Prostate gland (tissue), 2 donors: ENCODE results near the gene MAT2B. TPM values are rescaled to one million over a fixed set of nuclear protein-coding genes. Genes with fewer than 3 reads are reported as not detected.

Experiments
- DNase-seq: peaks from one replicate; pipeline ENCODE4 v3.0.0-alpha.2; 2019; ENCODE audit warnings: low spot score
- H3K27ac ChIP-seq, 2 donors: fragments of 200-600 bp; sonication (generic); 2 replicates each; pipeline ENCODE4 v1.5.1; 2017 to 2019
- H3K27me3 ChIP-seq: fragments of 200-600 bp; sonication (generic); replicated peaks from 2 replicates; pipeline ENCODE4 v1.5.1; 2019; ENCODE audit not compliant: insufficient read depth
- H3K36me3 ChIP-seq, 2 donors: fragments of 200-600 bp; sonication (generic); 1 replicate in 1 of 2; 2 replicates in 1 of 2; pipeline versions ENCODE4 v1.5.1 to v1.8.1; 2017 to 2019
- H3K4me1 ChIP-seq: fragments of 200-600 bp; sonication (generic); replicated peaks from 2 replicates; pipeline ENCODE4 v1.5.1; 2019
- H3K4me3 ChIP-seq, 2 donors: fragments of 200-600 bp; sonication (generic); 2 replicates each; pipeline ENCODE4 v1.5.1; 2017 to 2019
- H3K9me3 ChIP-seq: fragments of 200-600 bp; sonication (generic); 2 replicates; pipeline ENCODE4 v1.5.1; 2017
- CTCF ChIP-seq, 4 experiments: fragments of 200-600 bp in 2 of 4; fragments of 450-650 bp in 2 of 4; sonication (generic) in 2 of 4; IDR thresholded peaks; 1 replicate in 3 of 4; 2 replicates in 1 of 4; pipeline ENCODE4 v1.5.1; 2016 to 2019; ENCODE audit warnings: antibody characterized with exemption in 4 of 4, mild to moderate bottlenecking in 2 of 4, moderate library complexity in 2 of 4
- POLR2A ChIP-seq: fragments of 450-650 bp; IDR thresholded peaks from one replicate; pipeline ENCODE4 v1.6.1; 2016; ENCODE audit warnings: antibody characterized with exemption, mild to moderate bottlenecking
- POLR2AphosphoS5 ChIP-seq: sonication (generic); formaldehyde crosslinking; IDR thresholded peaks from one replicate; pipeline ENCODE4 v1.6.1; 2017; ENCODE audit warnings: antibody characterized with exemption
- WGBS: methylation state at CpG from one replicate; pipeline ENCODE4 v1.1.5; 2018; 5-methylcytosine and 5-hydroxymethylcytosine counted together
- intact Hi-C: fragments of 100-400 bp; cut with DNase I; formaldehyde crosslinking; loops from one replicate; pipeline ENCODE4 v1.14.2; 2022
- total RNA-seq, 2 donors: library from RNA; depleted of rRNA; stranded (reverse); fragments of >200 nt; gene quantifications; one replicate each; pipeline ENCODE4 v1.1.0, GENCODE V29; 2016

The MAT2B gene
- total RNA-seq, 2 donors from 2014 or later = 53.9 to 68.5 TPM

GRCh38 chr5:163525096-163525495 is 19.7 kb downstream of the MAT2B start:
- Histone ChIP-seq H3K27me3 (no peaks in the 10 kb centered on the region), H3K27ac (no peak overlapping the region), H3K4me3 (no peak overlapping the region), H3K9me3 (no peaks in the 10 kb centered on the region), H3K36me3 (no peaks in the 10 kb centered on the region), H3K4me1 (no peaks in the 10 kb centered on the region)
- intact Hi-C loops = no loop called here
- TF ChIP-seq POLR2AphosphoS5 = no peak
- TF ChIP-seq POLR2A = no peak
- TF ChIP-seq CTCF (IDR thresholded peaks at IDR 0.05) = no peak
- 81% methylated on average over 1 of the region's 1 CpG for WGBS
- no peak for DNase-seq

GRCh38 chr5:163529698-163530097 is 24.3 kb downstream of the MAT2B start:
- Histone ChIP-seq H3K4me3 (no peak overlapping the region), H3K36me3 (no peaks in the 10 kb centered on the region), H3K4me1 (no peaks in the 10 kb centered on the region), H3K27ac (no peak overlapping the region), H3K9me3 (no peaks in the 10 kb centered on the region), H3K27me3 (no peaks in the 10 kb centered on the region)
- 82% methylated on average over 5 of the region's 5 CpGs for WGBS
- intact Hi-C loops = no loop called here
- no peak for TF ChIP-seq POLR2A
- TF ChIP-seq POLR2AphosphoS5 = no peak
- TF ChIP-seq CTCF (IDR thresholded peaks at IDR 0.05) = no peak
- no peak for DNase-seq

- H3K4me1 ChIP-seq = no peaks in the 10 kb centered on the region
- DNase-seq = no peak
- H3K27ac ChIP-seq = no peak overlapping the region
- intact Hi-C loops = no loop called here
- H3K4me3 ChIP-seq = no peak overlapping the region
- no peaks in the 10 kb centered on the region for H3K27me3 ChIP-seq
- WGBS = 88% methylated on average over 3 of the region's 3 CpGs
- H3K36me3 ChIP-seq = no peaks in the 10 kb centered on the region
- no peak for TF ChIP-seq POLR2A
- no peak for TF ChIP-seq CTCF (IDR thresholded peaks at IDR 0.05)
- TF ChIP-seq POLR2AphosphoS5 = no peak
- H3K9me3 ChIP-seq = no peaks in the 10 kb centered on the region
Measured at GRCh38 chr5:163531272-163531671, 25.9 kb downstream of the MAT2B start.

- Histone ChIP-seq H3K27me3 (no peaks in the 10 kb centered on the region), H3K36me3 (no peaks in the 10 kb centered on the region), H3K27ac (no peak overlapping the region), H3K9me3 (no peaks in the 10 kb centered on the region), H3K4me3 (no peak overlapping the region), H3K4me1 (no peaks in the 10 kb centered on the region)
- intact Hi-C loops = no loop called here
- no peak for DNase-seq
- TF ChIP-seq POLR2AphosphoS5 (no peak), POLR2A (no peak), CTCF (IDR thresholded peaks at IDR 0.05) (no peak)
- WGBS = 25% methylated on average over 5 of the region's 5 CpGs
Measured at GRCh38 chr5:163532171-163533084, 27.0 kb downstream of the MAT2B start.

GRCh38 chr5:163533223-163533622 is 27.8 kb downstream of the MAT2B start:
- Histone ChIP-seq H3K27me3 (no peaks in the 10 kb centered on the region), H3K36me3 (no peaks in the 10 kb centered on the region), H3K4me3 (no peak overlapping the region), H3K27ac (no peak overlapping the region), H3K9me3 (no peaks in the 10 kb centered on the region), H3K4me1 (no peaks in the 10 kb centered on the region)
- WGBS = 46% methylated on average over 2 of the region's 2 CpGs
- DNase-seq = no peak
- no peak for TF ChIP-seq POLR2A
- no peak for TF ChIP-seq POLR2AphosphoS5
- TF ChIP-seq CTCF (IDR thresholded peaks at IDR 0.05) = no peak
- intact Hi-C loops = no loop called here
